Measurements from ENCODE around the gene ESRRA.
A peak's percentile ranks its signal among the peaks of the same experiment; 100 is the strongest.
"Not testable (repeated sequence)": the region's sequence is repeated elsewhere in the genome, so short reads cannot be mapped to it uniquely, and the experiment has no call there.

Gene ESRRA

GRCh38 chr11:64314146-64314804 lies 9.0 kb downstream of the ESRRA start:
- DNase-seq = no peak

- no peak for DNase-seq
Measured at GRCh38 chr11:64314805-64315561, 9.7 kb downstream of the ESRRA start.

GRCh38 chr11:64315667-64316526 lies 10.6 kb downstream of the ESRRA start:
- DNase-seq = not testable (repeated sequence)

GRCh38 chr11:64316672-64317324 lies 11.5 kb downstream of the ESRRA start:
- DNase-seq = peak in 3 of 5 experiments; percentile 38 to 76 (median 48)

- peak; percentile 85 to 99 (median 96) for DNase-seq
Measured at GRCh38 chr11:64317325-64317960, 12.1 kb downstream of the ESRRA start, which contains the start of gene TRMT112. Gene TRMT112, minus strand, starts transcription at chr11:64317559. Its CDS starts 33 bp downstream, at chr11:64317526.

- DNase-seq = peak; percentile 87 to 99 (median 92)
Measured at GRCh38 chr11:64317961-64318765, 12.8 kb downstream of the ESRRA start, which contains the start of gene PRDX5. Gene PRDX5, plus strand, starts transcription at chr11:64318121. Its CDS starts 95 bp downstream, at chr11:64318216.

GRCh38 chr11:64318766-64319761 lies 13.7 kb downstream of the ESRRA start:
- no peak for DNase-seq

GRCh38 chr11:64320556-64320955 lies 15.2 kb downstream of the ESRRA start:
- DNase-seq = no peak

- DNase-seq = no peak
Measured at GRCh38 chr11:64321026-64321425, 15.7 kb downstream of the ESRRA start.

GRCh38 chr11:64321533-64321932 lies 16.2 kb downstream of the ESRRA start:
- DNase-seq = no peak

GRCh38 chr11:64322925-64323260 lies 17.6 kb downstream of the ESRRA start:
- DNase-seq = no peak

GRCh38 chr11:64323373-64323772 lies 18.0 kb downstream of the ESRRA start:
- DNase-seq = no peak

- not testable (repeated sequence) for DNase-seq
Measured at GRCh38 chr11:64323984-64324383, 18.7 kb downstream of the ESRRA start.

GRCh38 chr11:64324692-64325469 lies 19.6 kb downstream of the ESRRA start:
- DNase-seq = no peak

- no peak for DNase-seq
Measured at GRCh38 chr11:64327375-64327774, 22.1 kb downstream of the ESRRA start.

GRCh38 chr11:64327993-64328392 lies 22.7 kb downstream of the ESRRA start:
- no peak for DNase-seq

GRCh38 chr11:64330888-64331287 lies 25.6 kb downstream of the ESRRA start:
- no peak for DNase-seq

- peak; percentile 23 to 86 (median 50) for DNase-seq
Measured at GRCh38 chr11:64331569-64332371, 26.4 kb downstream of the ESRRA start.
